Body of pancreas (tissue), 4 donors: Measurements from ENCODE around the gene KCND2.

Source experiments
- CTCF ChIP-seq, 7 experiments: fragments of 450-650 bp in 4 of 7; fragments of 200-600 bp in 3 of 7; sonication (generic) in 3 of 7; IDR thresholded peaks; one replicate each; pipeline ENCODE4 v1.5.1; 2016 to 2019; ENCODE audit warnings: antibody characterized with exemption in 7 of 7
- POLR2A ChIP-seq, 3 donors: fragments of 450-650 bp; IDR thresholded peaks; one replicate each; pipeline ENCODE4 v1.6.1; 2016; ENCODE audit warnings: antibody characterized with exemption in 3 of 3, mild to moderate bottlenecking in 2 of 3

GRCh38 chr7:120344276-120344675 lies 71.3 kb downstream of the KCND2 start:
- TF ChIP-seq POLR2A (IDR thresholded peaks at IDR 0.05): no peak
- no peak for TF ChIP-seq CTCF (IDR thresholded peaks at IDR 0.05)
